IPS DF 6.9 (cell line): ENCODE data around the gene COQ3.
"Not testable (repeated sequence)": the region's sequence is repeated elsewhere in the genome, so short reads cannot be mapped to it uniquely, and the experiment has no call there.

ENCODE experiments used
- DNase-seq: peaks from one replicate; pipeline ENCODE4 v3.0.0-alpha.2; 2013; ENCODE audit warnings: low read depth, low spot score
- H3K27ac ChIP-seq: one replicate; pipeline ENCODE4 v1.5.1; 2013; ENCODE audit warnings: low read length, control low read depth
- H3K27me3 ChIP-seq: 2 replicates; pipeline ENCODE4 v1.6.1; 2013; ENCODE audit warnings: mild to moderate bottlenecking, low read length; ENCODE audit not compliant: control insufficient read depth, insufficient read depth
- H3K36me3 ChIP-seq: 2 replicates; pipeline ENCODE4 v1.6.1; 2013; ENCODE audit warnings: low read length; ENCODE audit not compliant: control insufficient read depth, insufficient read depth
- H3K4me1 ChIP-seq: 2 replicates; pipeline ENCODE4 v1.6.1; 2013; ENCODE audit warnings: low read length; ENCODE audit not compliant: control insufficient read depth, insufficient read depth
- H3K4me3 ChIP-seq: 2 replicates; pipeline ENCODE4 v1.5.1; 2013; ENCODE audit warnings: mild to moderate bottlenecking, low read length
- H3K9me3 ChIP-seq: 2 replicates; pipeline ENCODE4 v1.6.1; 2013; ENCODE audit warnings: low read length, inconsistent platforms; ENCODE audit not compliant: control insufficient read depth, insufficient read depth
- WGBS: extraction: QIAGEN DNeasy Blood & Tissue Kit; methylation state at CpG from one replicate; pipeline ENCODE4 v1.1.7; 2013; ENCODE audit warnings: mixed read lengths, missing lambda C conversion rate; ENCODE audit not compliant: insufficient read length, insufficient coverage; 5-methylcytosine and 5-hydroxymethylcytosine counted together

The COQ3 gene

DNA sequence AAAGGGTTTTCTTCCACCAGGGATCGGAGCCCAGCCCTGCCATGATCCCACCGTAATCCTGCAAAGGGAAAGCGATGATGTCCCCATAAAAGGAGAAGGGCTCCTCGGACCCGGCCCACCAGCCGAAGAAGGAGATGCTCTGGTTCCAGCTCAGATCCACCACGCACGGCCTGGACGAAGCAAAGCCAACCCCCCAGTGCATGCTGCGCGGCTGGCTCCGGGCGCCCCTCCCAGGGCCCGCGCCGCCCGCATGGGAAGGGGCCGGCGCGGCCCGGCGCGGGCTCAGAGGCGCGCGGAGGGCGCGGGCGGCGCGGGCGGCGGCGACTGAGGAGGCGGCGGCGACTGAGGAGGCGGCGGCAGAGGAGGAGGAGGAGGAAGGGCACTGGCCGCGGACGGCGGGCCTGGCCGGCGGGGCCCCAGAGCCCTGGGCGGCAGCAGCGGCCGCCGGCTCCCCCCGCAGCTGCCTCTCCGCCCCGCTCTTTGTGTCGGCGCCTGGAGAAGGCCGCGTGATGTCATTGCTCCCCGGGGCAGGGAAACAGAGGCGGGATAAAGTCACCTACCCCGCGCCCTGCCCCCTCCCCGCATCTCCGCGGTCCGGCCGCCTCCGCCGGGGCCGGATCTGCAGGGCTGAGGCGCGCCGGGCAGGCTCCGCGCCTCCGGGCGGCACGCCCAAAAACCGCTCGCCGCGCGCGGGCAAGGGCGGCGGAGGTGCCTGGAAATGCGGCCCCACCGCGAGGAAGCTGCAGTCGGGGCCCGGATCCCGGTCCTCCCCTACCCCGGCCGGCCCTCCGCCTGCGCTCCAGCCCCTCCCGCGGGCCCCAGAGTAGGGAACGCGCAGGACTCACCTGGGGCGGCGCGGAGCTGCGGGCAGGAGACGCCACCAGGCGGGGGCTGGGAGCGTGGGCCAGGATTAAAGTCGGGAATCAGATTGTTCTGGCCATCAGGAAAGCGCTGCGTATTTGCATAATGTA lies 44.5 kb downstream of the COQ3 start, which contains the start of gene FAXC:
FAXC (minus strand) TSS at position 504 of the 971 bp plus-strand sequence; CDS start at position 202, 302 bp downstream.
- peaks cover 7% of the 10 kb centered on the region for H3K4me1 ChIP-seq
- no peaks in the 10 kb centered on the region for H3K36me3 ChIP-seq
- no peaks in the 10 kb centered on the region for H3K9me3 ChIP-seq
- peak within 1 kb of the TSS; percentile 90; the same call in 1 of the 2 replicates for H3K4me3 ChIP-seq
- DNase-seq: no peak
- H3K27me3 ChIP-seq: no peaks in the 10 kb centered on the region
- no peak within 1 kb of the TSS for H3K27ac ChIP-seq
- WGBS: no CpG with 5 or more reads among the region's 108 CpGs

DNA sequence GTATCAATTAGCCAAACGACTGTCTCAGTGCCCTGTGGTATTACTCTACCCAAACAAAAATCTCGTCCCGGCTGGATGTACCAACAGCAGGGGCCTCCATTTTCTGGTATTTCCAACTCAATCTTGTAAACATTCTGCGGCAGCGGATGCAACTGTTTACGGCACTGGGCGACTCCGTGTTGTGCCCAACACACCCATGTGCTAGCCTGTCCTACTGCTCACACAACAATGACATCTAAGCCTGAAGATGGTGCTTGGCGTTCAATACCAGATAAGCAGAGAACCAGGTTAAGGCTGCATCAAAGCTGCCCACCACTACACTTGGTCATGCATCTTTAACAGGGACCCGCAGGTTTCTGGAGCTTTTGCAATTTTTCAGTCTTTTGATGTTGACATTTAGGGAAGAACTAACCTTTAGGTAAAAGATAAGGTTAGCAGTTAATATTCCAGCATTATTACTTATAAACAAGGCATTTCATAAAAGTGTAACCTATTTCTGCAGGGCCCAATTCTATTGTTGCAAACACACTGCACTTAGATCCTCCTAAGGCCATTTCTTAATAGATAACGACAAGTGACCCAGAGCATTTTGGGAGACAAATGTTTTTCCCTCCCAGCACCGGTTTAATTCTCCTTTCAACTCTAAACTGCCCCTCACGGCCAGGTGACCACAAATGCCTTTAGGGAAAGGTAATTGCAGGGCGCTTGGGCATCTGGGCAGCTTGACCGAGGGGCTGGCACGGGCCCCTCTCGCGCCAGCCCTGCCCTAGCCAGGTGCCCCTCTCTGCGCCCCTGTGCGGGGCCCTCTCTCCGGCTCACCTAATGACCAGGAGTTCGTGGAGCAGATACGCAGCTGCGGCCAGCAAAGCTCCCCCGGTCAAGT lies 45.5 kb downstream of the COQ3 start:
- no CpG with 5 or more reads among the region's 25 CpGs for WGBS
- Histone ChIP-seq H3K27me3 (no peaks in the 10 kb centered on the region), H3K4me3 (peak overlapping the region; percentile 90; the same call in 1 of the 2 replicates), H3K36me3 (no peaks in the 10 kb centered on the region), H3K4me1 (peaks cover 7% of the 10 kb centered on the region), H3K9me3 (no peaks in the 10 kb centered on the region), H3K27ac (no peak overlapping the region)
- no peak for DNase-seq

DNA sequence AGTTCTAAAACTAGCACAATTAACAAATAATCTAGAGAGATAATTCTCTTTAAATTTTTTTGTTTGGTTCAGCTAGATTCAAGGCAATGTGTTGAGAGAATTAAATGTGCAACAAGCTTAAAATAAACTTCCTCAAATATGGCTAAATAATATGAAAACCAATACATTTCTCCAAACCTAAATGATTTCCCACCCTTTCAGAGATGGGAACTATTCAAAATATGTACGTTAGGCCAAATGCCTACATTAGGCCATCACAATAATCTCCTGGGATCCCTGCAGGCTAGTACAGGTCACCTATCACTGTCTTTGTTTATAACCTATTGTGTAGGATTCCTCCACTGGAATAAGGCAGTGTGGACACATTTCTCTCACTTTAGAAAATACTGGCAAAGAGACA lies 46.2 kb downstream of the COQ3 start:
- H3K4me3 ChIP-seq: no peak overlapping the region
- no peak overlapping the region for H3K27ac ChIP-seq

DNA sequence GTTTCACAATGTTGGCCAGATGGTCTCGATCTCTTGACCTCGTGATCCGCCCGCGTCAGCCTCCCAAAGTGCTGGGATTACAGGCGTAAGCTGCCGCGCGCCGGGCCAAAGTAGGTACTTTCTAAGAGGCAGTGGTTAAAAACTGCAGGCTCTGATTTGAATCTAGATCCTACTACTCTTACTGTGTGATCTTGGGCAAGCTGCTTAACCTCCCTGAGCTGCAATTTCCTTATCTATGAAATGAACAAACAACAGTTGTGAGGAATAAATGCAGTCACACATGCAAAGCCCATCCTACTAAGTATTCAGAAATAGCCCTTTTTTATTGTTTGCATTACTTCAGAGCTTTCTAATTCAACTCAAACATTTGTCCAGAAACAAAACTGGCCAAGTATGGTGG lies 47.4 kb downstream of the COQ3 start:
- Histone ChIP-seq H3K27ac (no peak overlapping the region), H3K36me3 (no peaks in the 10 kb centered on the region), H3K4me3 (no peak overlapping the region), H3K27me3 (no peaks in the 10 kb centered on the region), H3K9me3 (no peaks in the 10 kb centered on the region), H3K4me1 (peaks cover 7% of the 10 kb centered on the region)
- WGBS: no CpG with 5 or more reads among the region's 10 CpGs
- DNase-seq: no peak

More for the DNA sequence above, 46.2 kb downstream of the COQ3 start:
- no peak for DNase-seq
- Histone ChIP-seq H3K9me3 (no peaks in the 10 kb centered on the region), H3K27me3 (no peaks in the 10 kb centered on the region), H3K36me3 (no peaks in the 10 kb centered on the region), H3K4me1 (peaks cover 7% of the 10 kb centered on the region)
- WGBS: no CpG with 5 or more reads among the region's 1 CpG

DNA sequence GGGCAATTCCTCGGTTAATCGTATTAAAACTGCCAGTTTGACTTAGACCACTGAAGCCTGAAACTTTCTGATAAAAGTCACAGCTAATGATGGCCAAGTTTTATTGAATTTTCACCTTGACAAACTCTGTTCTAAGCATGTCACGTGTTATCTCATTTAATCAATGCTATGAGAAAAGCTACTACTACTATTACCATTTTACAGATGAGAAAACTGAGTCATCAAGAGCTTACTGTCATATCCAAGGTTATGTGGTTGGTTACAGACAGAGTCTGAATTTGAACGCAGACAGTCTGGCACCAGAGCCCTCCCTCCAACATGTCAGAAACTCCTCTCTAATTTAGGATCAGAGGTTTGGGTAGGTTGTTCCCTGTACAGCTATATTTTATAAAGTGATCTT lies 48.8 kb downstream of the COQ3 start:
- Histone ChIP-seq H3K27me3 (no peaks in the 10 kb centered on the region), H3K4me1 (peaks cover 3% of the 10 kb centered on the region; the same call in 1 of the 2 replicates), H3K4me3 (no peak overlapping the region), H3K27ac (no peak overlapping the region), H3K36me3 (no peaks in the 10 kb centered on the region), H3K9me3 (no peaks in the 10 kb centered on the region)
- DNase-seq: no peak
- WGBS: no CpG with 5 or more reads among the region's 4 CpGs

DNA sequence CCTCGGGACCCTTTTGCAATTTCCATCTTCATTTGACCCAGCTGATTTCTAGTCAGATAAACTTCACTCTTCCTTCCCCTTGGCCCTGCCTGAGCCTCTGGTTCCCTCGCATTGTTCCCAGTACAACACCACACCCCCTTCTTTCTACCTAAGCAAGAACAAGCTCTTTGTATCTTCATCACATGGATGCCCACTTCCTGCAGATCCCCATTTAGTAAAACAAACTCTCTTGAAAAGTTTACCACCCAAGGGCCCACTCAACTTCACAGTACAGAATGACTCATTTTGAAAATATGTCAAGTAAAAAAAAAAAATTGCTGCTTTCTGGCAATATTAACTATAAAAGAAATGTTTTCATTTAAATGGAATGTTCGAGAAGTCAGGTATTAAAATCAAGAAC lies 49.7 kb downstream of the COQ3 start:
- Histone ChIP-seq H3K9me3 (no peaks in the 10 kb centered on the region), H3K27me3 (no peaks in the 10 kb centered on the region), H3K27ac (no peak overlapping the region), H3K36me3 (no peaks in the 10 kb centered on the region), H3K4me1 (peaks cover 3% of the 10 kb centered on the region; the same call in 1 of the 2 replicates), H3K4me3 (no peak overlapping the region)
- DNase-seq: no peak
- no CpG with 5 or more reads among the region's 3 CpGs for WGBS

DNA sequence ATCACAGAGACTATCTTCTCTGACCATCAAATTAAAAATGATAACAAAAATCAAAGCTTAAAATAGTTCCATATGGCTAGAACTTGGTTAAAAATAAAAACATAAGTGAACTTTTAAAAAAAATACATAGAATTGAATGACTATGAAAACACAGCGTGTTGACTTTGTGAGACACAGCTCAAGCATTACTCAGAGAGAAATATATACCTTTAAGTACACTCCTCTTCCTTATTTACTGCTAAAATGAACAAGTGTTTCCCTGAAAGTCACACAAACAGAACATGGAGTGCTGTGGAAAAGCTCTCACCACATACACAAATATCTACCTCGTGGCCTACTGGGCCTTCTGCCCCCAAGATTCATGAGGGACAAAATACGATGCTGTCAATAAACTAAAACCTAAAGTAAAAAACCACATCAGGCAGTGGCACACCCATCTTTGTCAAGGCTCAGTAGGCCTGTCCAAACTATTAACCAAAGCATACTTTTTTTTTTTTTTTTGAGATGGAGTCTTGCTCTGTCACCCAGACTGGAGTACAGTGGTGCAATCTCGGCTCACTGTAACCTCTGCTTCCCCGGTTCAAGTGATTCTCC lies 52.0 kb downstream of the COQ3 start:
- H3K36me3 ChIP-seq: no peaks in the 10 kb centered on the region
- H3K27ac ChIP-seq: no peak overlapping the region
- WGBS: no CpG with 5 or more reads among the region's 5 CpGs
- H3K4me3 ChIP-seq: no peak overlapping the region
- H3K4me1 ChIP-seq: no peaks in the 10 kb centered on the region
- DNase-seq: no peak
- H3K27me3 ChIP-seq: no peaks in the 10 kb centered on the region
- no peaks in the 10 kb centered on the region for H3K9me3 ChIP-seq

DNA sequence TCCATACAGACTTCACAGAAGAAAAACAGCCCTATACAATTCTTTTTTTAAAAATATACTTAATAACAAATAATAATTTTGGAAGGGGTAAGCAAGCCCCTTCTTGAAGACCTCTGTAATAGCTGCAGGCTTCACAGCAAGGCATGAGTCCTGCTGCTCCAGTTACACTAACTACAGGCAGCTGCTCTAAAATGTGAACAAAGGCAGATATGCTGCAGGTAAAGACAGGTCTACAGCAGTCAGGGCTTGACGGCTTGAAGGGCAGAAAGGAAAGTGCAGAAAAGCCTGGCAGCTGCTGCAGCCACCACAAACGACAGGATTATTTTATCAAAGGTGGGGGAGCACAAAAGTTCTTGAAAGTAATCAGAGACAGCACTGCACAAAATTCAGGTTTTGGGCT lies 55.8 kb downstream of the COQ3 start:
- Histone ChIP-seq H3K4me1 (no peaks in the 10 kb centered on the region), H3K27ac (no peak overlapping the region), H3K36me3 (no peaks in the 10 kb centered on the region), H3K9me3 (no peaks in the 10 kb centered on the region), H3K27me3 (no peaks in the 10 kb centered on the region), H3K4me3 (no peak overlapping the region)
- no peak for DNase-seq
- no CpG with 5 or more reads among the region's 2 CpGs for WGBS

DNA sequence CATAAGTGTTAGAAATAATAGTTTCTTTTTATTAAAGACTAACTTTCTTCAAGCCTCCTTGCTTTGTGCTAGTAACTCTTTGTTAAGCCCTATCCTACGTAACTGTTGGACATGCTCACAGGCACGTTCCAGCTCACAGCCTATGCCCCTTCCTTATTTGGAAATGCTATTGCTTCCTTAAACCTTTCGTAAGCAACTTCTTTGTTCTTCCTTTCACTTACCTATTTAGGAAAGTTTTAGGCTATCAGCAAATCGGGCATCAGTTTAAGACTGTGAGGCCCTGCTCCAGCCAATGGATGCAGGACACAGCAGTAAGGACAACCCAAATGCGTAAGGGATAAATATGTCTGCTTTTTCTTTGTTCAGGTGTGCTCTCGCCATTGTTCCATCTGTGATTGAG lies 58.7 kb downstream of the COQ3 start:
- DNase-seq: not testable (repeated sequence)

DNA sequence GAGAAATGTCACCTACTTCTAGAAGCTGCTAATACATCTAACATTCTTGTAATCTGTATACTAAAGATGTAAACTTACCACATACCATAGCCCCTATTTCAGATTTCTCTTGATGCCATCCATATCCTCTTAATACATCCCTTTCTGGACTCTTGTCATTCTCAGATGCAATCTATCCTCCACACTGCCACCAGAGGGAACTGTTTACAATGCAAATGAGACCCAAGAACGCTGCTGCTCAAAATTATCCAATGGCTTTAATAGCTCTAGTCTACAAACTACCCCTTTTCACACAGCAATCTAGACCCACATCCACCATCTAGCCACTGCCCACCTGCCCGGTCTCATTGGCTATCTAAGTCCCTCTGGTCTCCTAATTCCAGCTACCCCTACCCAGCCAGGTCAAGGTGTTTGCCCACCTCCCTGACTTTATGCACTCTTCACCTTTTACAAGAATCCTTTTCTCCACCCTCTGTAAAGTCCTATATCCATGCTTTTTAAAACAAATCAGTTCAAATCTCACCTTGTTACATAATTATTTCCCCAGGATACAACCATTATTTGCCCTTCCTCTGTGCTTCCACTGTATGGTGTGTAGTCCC lies 59.4 kb downstream of the COQ3 start:
- no peaks in the 10 kb centered on the region for H3K27me3 ChIP-seq
- no peaks in the 10 kb centered on the region for H3K4me1 ChIP-seq
- H3K9me3 ChIP-seq: no peaks in the 10 kb centered on the region
- no peak overlapping the region for H3K27ac ChIP-seq
- no CpG with 5 or more reads among the region's 2 CpGs for WGBS
- no peak overlapping the region for H3K4me3 ChIP-seq
- DNase-seq: no peak
- H3K36me3 ChIP-seq: no peaks in the 10 kb centered on the region

More for the DNA sequence above, 58.7 kb downstream of the COQ3 start:
- no CpG with 5 or more reads among the region's 6 CpGs for WGBS
- not testable (repeated sequence) for H3K4me3 ChIP-seq, H3K27ac ChIP-seq, H3K36me3 ChIP-seq, H3K4me1 ChIP-seq, H3K27me3 ChIP-seq, H3K9me3 ChIP-seq
